Smooth muscle cell (in vitro differentiated cells): ENCODE results near the gene ZNF575. TPM values are rescaled to one million over a fixed set of nuclear protein-coding genes. Genes with fewer than 3 reads are reported as not detected.

Experiments
- DNase-seq: peaks from one replicate; lab custom pipeline; 2025; ENCODE audit not compliant: unreplicated experiment; lab: John Stamatoyannopoulos, UW
- H2AFZ ChIP-seq: fragments of 200-600 bp; sonication (generic); 2 replicates; pipeline ENCODE4 v1.6.0; 2016; ENCODE audit warnings: antibody characterized with exemption, low read depth, mild to moderate bottlenecking
- H3F3A ChIP-seq: fragments of 200-600 bp; sonication (generic); 2 replicates; pipeline ENCODE4 v1.6.0; 2017; ENCODE audit warnings: antibody characterized with exemption, low read depth
- H3K27ac ChIP-seq: fragments of 200-600 bp; sonication (generic); 2 replicates; pipeline ENCODE4 v1.5.1; 2016; ENCODE audit warnings: low read depth, mild to moderate bottlenecking
- H3K27me3 ChIP-seq: fragments of 200-600 bp; sonication (generic); 2 replicates; pipeline ENCODE4 v1.6.1; 2016; ENCODE audit warnings: low read depth, mild to moderate bottlenecking
- H3K36me3 ChIP-seq: fragments of 200-600 bp; sonication (generic); 2 replicates; pipeline ENCODE4 v1.5.1; 2016; ENCODE audit warnings: low read depth
- H3K4me1 ChIP-seq: fragments of 200-600 bp; sonication (generic); 2 replicates; pipeline ENCODE4 v1.5.1; 2016; ENCODE audit warnings: low read depth
- H3K4me2 ChIP-seq: fragments of 200-600 bp; sonication (generic); 2 replicates; pipeline ENCODE4 v1.6.0; 2016; ENCODE audit warnings: mild to moderate bottlenecking
- H3K4me3 ChIP-seq: fragments of 200-600 bp; sonication (generic); 2 replicates; pipeline ENCODE4 v1.5.1; 2016; ENCODE audit warnings: mild to moderate bottlenecking
- H3K79me2 ChIP-seq: fragments of 200-600 bp; sonication (generic); 2 replicates; pipeline ENCODE4 v1.6.0; 2016; ENCODE audit warnings: low read depth, mild to moderate bottlenecking
- H3K9ac ChIP-seq: fragments of 200-600 bp; sonication (generic); 2 replicates; pipeline ENCODE4 v1.6.0; 2016; ENCODE audit warnings: low read depth
- H3K9me3 ChIP-seq: fragments of 200-600 bp; sonication (generic); replicated peaks from 2 replicates; pipeline ENCODE4 v1.5.1; 2016; ENCODE audit warnings: low read depth
- H4K20me1 ChIP-seq: fragments of 200-600 bp; sonication (generic); 2 replicates; pipeline ENCODE4 v1.6.0; 2016; ENCODE audit warnings: low read depth
- CTCF ChIP-seq: fragments of 200-600 bp; sonication (generic); IDR thresholded peaks from 2 replicates; pipeline ENCODE4 v1.5.1; 2017; ENCODE audit warnings: borderline replicate concordance, mild to moderate bottlenecking, antibody characterized with exemption; ENCODE audit not compliant: insufficient read depth, poor library complexity, severe bottlenecking
- WGBS: methylation state at CpG from one replicate; pipeline ENCODE4 v1.1.7; 2016; ENCODE audit warnings: low lambda C conversion rate; 5-methylcytosine and 5-hydroxymethylcytosine counted together
- polyA plus RNA-seq: library from polyadenylated mRNA; unstranded; fragments of >200 nt; fragmentation: Nextera tagmentation; extraction: Ambion mirVana; gene quantifications from 2 replicates; pipeline ENCODE4 v1.2.1, GENCODE V29; 2016
- total RNA-seq: library from RNA; depleted of rRNA; stranded (reverse); fragments of >200 nt; gene quantifications from 2 replicates; pipeline ENCODE4 v1.2.3, GENCODE V29; 2014

The ZNF575 gene
- total and polyA plus RNA-seq, 2 experiments from 2014 or later, result 0.18 to 1.7 TPM

- Histone ChIP-seq H3K4me1 (peaks cover 4% of the 10 kb centered on the region), H3K27me3 (no peaks in the 10 kb centered on the region), H4K20me1 (no peaks in the 10 kb centered on the region), H3K27ac (peak overlapping the region; percentile 79), H2AFZ (peak overlapping the region; percentile 92), H3F3A (no peaks in the 10 kb centered on the region), H3K36me3 (no peaks in the 10 kb centered on the region), H3K4me3 (peak overlapping the region; percentile 83), H3K79me2 (no peaks in the 10 kb centered on the region), H3K4me2 (peak overlapping the region; percentile 92), H3K9me3 (no peaks in the 10 kb centered on the region), H3K9ac (peak overlapping the region; percentile 73)
- peak; percentile 90 for DNase-seq
- no peak for TF ChIP-seq CTCF
- whole genome bisulfite sequencing, result 1% methylated on average over 46 of the region's 64 CpGs
These were observed 29.2 kb upstream of the ZNF575 start for GRCh38 chr19:43503501-43504425.

- Histone ChIP-seq H4K20me1 (no peaks in the 10 kb centered on the region), H3K27me3 (no peaks in the 10 kb centered on the region), H3F3A (no peaks in the 10 kb centered on the region), H3K27ac (peak within 1 kb of the TSS; percentile 79), H3K4me1 (peaks cover 4% of the 10 kb centered on the region), H3K9ac (peak within 1 kb of the TSS; percentile 73), H3K36me3 (no peaks in the 10 kb centered on the region), H3K9me3 (no peaks in the 10 kb centered on the region), H3K4me3 (peak within 1 kb of the TSS; percentile 83), H2AFZ (peak within 1 kb of the TSS; percentile 92), H3K4me2 (peak within 1 kb of the TSS; percentile 92), H3K79me2 (no peaks in the 10 kb centered on the region)
- DNase-seq, result peak; percentile 65
- no peak for TF ChIP-seq CTCF
- 6% methylated on average over 38 of the region's 42 CpGs for WGBS
These were observed 28.4 kb upstream of the ZNF575 start, which contains the start of gene PHLDB3 for GRCh38 chr19:43504426-43505185. TSS of gene PHLDB3 (minus strand) at chr19:43504746. CDS start at chr19:43504118, 628 bp downstream.

- 91% methylated on average over 3 of the region's 3 CpGs for WGBS
- Histone ChIP-seq H3K9ac (no peak overlapping the region), H3K4me2 (peak overlapping the region; percentile 92)
These were observed 27.9 kb upstream of the ZNF575 start for GRCh38 chr19:43505186-43505456.

More at GRCh38 chr19:43505186-43505456, 27.9 kb upstream of the ZNF575 start:
- Histone ChIP-seq H3F3A (no peaks in the 10 kb centered on the region), H3K27me3 (no peaks in the 10 kb centered on the region), H3K4me1 (peaks cover 4% of the 10 kb centered on the region), H3K79me2 (no peaks in the 10 kb centered on the region), H3K9me3 (no peaks in the 10 kb centered on the region), H4K20me1 (no peaks in the 10 kb centered on the region), H2AFZ (no peak overlapping the region), H3K27ac (peak overlapping the region; percentile 3), H3K4me3 (peak overlapping the region; percentile 83), H3K36me3 (no peaks in the 10 kb centered on the region)
- no peak for DNase-seq
- no peak for TF ChIP-seq CTCF
